ENCODE measurements around the gene PTPRB. TPM values are rescaled to one million over a fixed set of nuclear protein-coding genes. Genes with fewer than 3 reads are reported as not detected.

The PTPRB gene
- total RNA-seq, 3 donors from 2014 or later = 18.4 to 36.1 (median 33.6) TPM

GRCh38 chr12:70536650-70537049, 100.6 kb downstream of the PTPRB start:
- H3K36me3 ChIP-seq = no peaks in the 10 kb centered on the region
- H3K4me1 ChIP-seq = no peaks in the 10 kb centered on the region
- intact Hi-C loops (cut with DNase I; ENCODE audit: low total_unique reads) = no loop called here
- peak overlapping the region in 1 of 2 donors; percentile 36 for H3K27ac ChIP-seq
- peaks cover 0 to 2% of the 10 kb centered on the region in 2 donors for H3K9me3 ChIP-seq
- H3K4me3 ChIP-seq = no peak overlapping the region
- TF ChIP-seq POLR2AphosphoS5 (IDR thresholded peaks at IDR 0.05) (no peak), POLR2A (IDR thresholded peaks at IDR 0.05) (no peak)
- TF ChIP-seq, protein P1, sequence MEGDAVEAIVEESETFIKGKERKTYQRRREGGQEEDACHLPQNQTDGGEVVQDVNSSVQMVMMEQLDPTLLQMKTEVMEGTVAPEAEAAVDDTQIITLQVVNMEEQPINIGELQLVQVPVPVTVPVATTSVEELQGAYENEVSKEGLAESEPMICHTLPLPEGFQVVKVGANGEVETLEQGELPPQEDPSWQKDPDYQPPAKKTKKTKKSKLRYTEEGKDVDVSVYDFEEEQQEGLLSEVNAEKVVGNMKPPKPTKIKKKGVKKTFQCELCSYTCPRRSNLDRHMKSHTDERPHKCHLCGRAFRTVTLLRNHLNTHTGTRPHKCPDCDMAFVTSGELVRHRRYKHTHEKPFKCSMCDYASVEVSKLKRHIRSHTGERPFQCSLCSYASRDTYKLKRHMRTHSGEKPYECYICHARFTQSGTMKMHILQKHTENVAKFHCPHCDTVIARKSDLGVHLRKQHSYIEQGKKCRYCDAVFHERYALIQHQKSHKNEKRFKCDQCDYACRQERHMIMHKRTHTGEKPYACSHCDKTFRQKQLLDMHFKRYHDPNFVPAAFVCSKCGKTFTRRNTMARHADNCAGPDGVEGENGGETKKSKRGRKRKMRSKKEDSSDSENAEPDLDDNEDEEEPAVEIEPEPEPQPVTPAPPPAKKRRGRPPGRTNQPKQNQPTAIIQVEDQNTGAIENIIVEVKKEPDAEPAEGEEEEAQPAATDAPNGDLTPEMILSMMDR (IDR thresholded peaks at IDR 0.05) = no peak
- no peaks in the 10 kb centered on the region for H3K27me3 ChIP-seq
- no peak for DNase-seq (ENCODE audit: low spot score in 2 of 2)

GRCh38 chr12:70535896-70536374, 101.3 kb downstream of the PTPRB start:
- peak in 1 of 3 donors; percentile 23 for TF ChIP-seq POLR2AphosphoS5 (IDR thresholded peaks at IDR 0.05)
- TF ChIP-seq, protein P1 (IDR thresholded peaks at IDR 0.05) = no peak
- TF ChIP-seq POLR2A (IDR thresholded peaks at IDR 0.05) = no peak
- H3K27ac ChIP-seq = peak overlapping the region; percentile 57 to 74
- no peak overlapping the region for H3K4me3 ChIP-seq
- no peaks in the 10 kb centered on the region for H3K36me3 ChIP-seq
- DNase-seq (ENCODE audit: low spot score in 2 of 2) = no peak
- no peaks in the 10 kb centered on the region for H3K4me1 ChIP-seq
- H3K9me3 ChIP-seq = peaks cover 0 to 2% of the 10 kb centered on the region in 2 donors
- intact Hi-C loops (cut with DNase I; ENCODE audit: low total_unique reads) = no loop called here
- no peaks in the 10 kb centered on the region for H3K27me3 ChIP-seq

DNA sequence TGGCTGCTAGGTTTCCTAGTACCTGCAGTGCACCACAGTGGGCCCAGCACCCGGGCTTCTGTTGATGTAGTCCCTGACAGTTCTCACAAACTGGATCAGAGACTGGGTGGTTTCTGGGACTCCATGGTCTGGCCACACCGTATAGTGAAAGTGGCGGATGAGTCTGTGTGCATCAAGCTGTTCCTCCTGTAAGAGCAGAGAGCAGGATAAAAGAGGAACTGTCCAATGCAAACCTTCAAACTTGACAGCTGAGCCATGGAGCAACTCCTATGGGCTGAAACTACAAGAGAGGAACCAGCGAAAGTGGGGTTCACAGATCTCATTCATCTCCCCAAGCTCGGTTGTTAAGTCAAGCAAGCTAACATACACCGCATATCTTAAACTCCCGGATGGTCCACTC, 102.8 kb downstream of the PTPRB start:
- Histone ChIP-seq H3K9me3 (peaks cover 0 to 2% of the 10 kb centered on the region in 2 donors), H3K4me3 (no peak overlapping the region), H3K27ac (no peak overlapping the region), H3K27me3 (no peaks in the 10 kb centered on the region), H3K36me3 (no peaks in the 10 kb centered on the region), H3K4me1 (no peaks in the 10 kb centered on the region)
- intact Hi-C loops (cut with DNase I; ENCODE audit: low total_unique reads) = no loop called here
- TF ChIP-seq, protein P1 (IDR thresholded peaks at IDR 0.05) = no peak
- TF ChIP-seq POLR2AphosphoS5 (IDR thresholded peaks at IDR 0.05) (no peak), POLR2A (IDR thresholded peaks at IDR 0.05) (no peak)
- DNase-seq (ENCODE audit: low spot score in 2 of 2) = no peak

- peaks cover 0 to 2% of the 10 kb centered on the region in 2 donors for H3K9me3 ChIP-seq
- no peaks in the 10 kb centered on the region for H3K36me3 ChIP-seq
- H3K27me3 ChIP-seq = no peaks in the 10 kb centered on the region
- H3K4me1 ChIP-seq = no peaks in the 10 kb centered on the region
- H3K4me3 ChIP-seq = no peak overlapping the region
- TF ChIP-seq POLR2A (IDR thresholded peaks at IDR 0.05) (no peak), POLR2AphosphoS5 (IDR thresholded peaks at IDR 0.05) (no peak)
- TF ChIP-seq, protein P1 (IDR thresholded peaks at IDR 0.05) = no peak
- no peak overlapping the region for H3K27ac ChIP-seq
- intact Hi-C loops (cut with DNase I; ENCODE audit: low total_unique reads) = no loop called here
- no peak for DNase-seq (ENCODE audit: low spot score in 2 of 2)
These were observed 107.6 kb downstream of the PTPRB start for GRCh38 chr12:70529647-70530046.

DNA sequence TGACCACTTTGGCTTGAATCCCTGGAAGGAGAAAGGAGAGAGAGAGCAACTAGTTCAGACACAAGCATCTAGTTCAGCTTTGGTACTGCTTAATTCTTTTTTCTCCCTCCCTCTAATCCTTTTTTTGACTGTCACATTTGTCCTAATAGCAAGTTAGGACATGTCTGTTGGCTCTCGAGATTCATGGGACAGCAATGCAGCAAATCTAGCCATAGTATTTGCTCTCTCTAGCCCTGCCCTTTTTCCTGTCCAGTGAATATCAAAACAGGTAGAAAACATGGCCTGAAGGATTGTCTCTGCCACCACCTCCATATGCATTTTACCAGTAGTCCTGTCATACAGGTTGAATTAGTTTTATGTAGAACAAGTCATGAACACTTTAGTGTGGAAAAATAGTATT, 116.4 kb downstream of the PTPRB start:
- Histone ChIP-seq H3K27me3 (no peaks in the 10 kb centered on the region), H3K36me3 (no peaks in the 10 kb centered on the region), H3K4me1 (no peaks in the 10 kb centered on the region), H3K9me3 (peaks cover 0 to 17% of the 10 kb centered on the region in 2 donors), H3K27ac (no peak overlapping the region), H3K4me3 (no peak overlapping the region)
- DNase-seq (ENCODE audit: low spot score in 2 of 2) = no peak
- TF ChIP-seq POLR2AphosphoS5 (IDR thresholded peaks at IDR 0.05) (no peak), POLR2A (IDR thresholded peaks at IDR 0.05) (no peak)
- TF ChIP-seq, protein P1 (IDR thresholded peaks at IDR 0.05) = no peak
- intact Hi-C loops (cut with DNase I; ENCODE audit: low total_unique reads) = no loop called here
